ENCODE results near the gene CSE1L.
"Not testable (repeated sequence)": the region's sequence is repeated elsewhere in the genome, so short reads cannot be mapped to it uniquely, and the experiment has no call there.

Gene CSE1L

DNA sequence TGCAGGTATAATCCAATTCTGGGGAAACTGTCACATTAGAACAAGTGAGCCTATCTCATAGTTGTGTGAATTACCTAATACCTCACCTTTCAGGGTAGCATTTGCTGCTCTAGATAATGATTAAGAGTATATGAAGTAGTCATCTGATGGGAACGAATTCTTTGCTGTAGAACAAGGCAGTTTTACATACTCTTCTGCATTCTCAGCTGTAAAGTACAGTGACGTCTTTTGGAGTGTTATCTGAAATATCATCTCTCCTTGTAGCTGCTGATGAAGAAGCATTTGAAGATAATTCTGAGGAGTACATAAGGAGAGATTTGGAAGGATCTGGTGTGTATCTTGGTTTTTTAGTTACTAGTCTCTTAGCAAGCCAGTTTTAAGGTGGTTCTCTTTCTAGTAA is 28.4 kb downstream of the CSE1L start:
- no peak for DNase-seq (ENCODE audit: low spot score)

DNA sequence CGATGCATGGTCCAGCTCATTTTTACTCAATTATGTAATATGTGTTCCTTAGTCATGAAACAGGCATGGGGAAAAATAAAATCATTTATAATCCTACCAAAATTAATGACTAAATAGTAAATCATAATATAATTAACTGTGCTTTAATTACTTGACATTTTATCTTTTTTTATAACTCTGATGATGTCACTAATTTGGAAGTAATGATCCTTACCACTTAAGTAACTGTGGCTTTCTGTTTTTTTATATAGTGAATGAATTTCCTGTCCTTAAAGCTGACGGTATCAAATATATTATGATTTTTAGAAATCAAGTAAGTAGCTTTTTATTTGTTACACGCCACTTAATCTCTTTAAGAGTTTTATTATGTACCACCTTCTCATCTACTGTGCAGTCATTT is 32.2 kb downstream of the CSE1L start:
- no peak for DNase-seq (ENCODE audit: low spot score)

GRCh38 chr20:49082295-49082694 is 36.2 kb downstream of the CSE1L start:
- DNase-seq (ENCODE audit: low spot score) = not testable (repeated sequence)

GRCh38 chr20:49091104-49091503 is 45.0 kb downstream of the CSE1L start:
- DNase-seq (ENCODE audit: low spot score) = no peak

DNA sequence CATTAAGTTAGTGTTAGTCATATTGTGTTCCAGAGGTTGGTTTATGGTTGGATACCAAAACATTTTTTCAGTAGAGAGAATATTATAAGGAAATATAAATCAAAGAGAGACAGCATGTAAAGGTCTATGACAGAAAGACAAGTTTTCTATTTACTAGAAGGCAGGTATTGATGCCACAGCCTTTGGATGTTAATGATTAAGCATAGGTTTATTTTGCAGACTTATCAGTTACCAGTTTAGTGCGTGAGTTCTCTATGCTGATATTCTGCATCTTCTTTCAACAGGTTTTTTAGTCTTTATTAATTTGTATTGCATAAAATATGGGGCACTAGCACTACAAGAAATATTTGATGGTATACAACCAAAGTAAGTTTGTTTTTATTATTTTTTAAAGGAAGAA is 45.6 kb downstream of the CSE1L start:
- no peak for DNase-seq (ENCODE audit: low spot score)

DNA sequence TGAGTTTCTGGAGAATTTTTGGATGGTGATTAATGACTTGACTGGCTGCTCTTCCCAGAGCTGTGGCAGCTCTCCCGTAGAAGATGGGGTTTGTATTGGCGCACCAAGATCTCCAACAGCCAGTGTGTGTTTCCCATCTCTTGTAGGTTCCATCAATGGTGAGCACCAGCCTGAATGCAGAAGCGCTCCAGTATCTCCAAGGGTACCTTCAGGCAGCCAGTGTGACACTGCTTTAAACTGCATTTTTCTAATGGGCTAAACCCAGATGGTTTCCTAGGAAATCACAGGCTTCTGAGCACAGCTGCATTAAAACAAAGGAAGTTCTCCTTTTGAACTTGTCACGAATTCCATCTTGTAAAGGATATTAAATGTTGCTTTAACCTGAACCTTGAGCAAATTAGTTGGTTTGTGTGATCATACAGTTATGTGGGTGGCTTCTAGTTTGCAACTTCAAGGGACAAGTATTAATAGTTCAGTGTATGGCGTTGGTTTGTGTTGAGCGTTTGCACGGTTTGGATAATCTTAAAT is 50.2 kb downstream of the CSE1L start:
- DNase-seq (ENCODE audit: low spot score) = no peak

DNA sequence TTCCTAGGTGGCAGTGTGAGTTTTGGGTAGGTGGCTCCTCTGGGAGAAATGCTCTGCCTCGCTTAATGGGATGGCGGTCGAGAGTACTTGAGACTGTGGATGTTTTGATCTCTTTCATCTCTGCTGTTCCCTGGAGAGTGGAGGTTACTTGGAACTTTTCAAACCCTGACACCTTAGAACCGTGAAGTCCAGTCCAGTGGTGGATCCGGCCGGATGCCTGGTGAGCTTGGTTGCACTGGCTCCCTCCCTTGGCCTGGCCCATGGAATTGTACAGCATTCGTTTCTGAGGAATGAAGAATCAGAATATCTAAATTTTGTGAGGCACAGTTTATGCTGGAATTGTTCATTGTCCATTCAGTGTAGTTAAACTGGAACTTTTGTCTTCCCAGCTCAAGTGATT is 51.0 kb downstream of the CSE1L start:
- no peak for DNase-seq (ENCODE audit: low spot score)

DNA sequence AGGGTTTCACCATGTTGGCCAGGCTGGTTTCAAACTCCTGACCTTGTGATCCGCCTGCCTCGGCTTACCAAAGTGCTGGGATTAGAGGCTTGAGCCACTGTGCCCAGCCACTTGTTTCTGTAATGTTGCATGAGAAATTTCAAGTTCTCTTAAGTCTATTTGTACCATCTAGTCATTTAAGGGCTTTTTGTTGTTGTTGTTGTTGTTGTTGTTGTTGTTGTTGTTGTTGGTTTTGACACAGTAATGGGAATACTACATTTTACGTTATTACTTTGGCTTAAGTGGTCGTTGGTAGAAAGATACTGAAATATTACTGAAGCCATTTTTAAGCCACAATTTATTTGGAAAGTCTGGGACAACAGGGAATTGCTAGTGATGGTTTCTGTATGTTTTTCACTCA is 52.0 kb downstream of the CSE1L start:
- DNase-seq (ENCODE audit: low spot score) = no peak

GRCh38 chr20:49099011-49099410 is 52.9 kb downstream of the CSE1L start:
- no peak for DNase-seq (ENCODE audit: low spot score)

DNA sequence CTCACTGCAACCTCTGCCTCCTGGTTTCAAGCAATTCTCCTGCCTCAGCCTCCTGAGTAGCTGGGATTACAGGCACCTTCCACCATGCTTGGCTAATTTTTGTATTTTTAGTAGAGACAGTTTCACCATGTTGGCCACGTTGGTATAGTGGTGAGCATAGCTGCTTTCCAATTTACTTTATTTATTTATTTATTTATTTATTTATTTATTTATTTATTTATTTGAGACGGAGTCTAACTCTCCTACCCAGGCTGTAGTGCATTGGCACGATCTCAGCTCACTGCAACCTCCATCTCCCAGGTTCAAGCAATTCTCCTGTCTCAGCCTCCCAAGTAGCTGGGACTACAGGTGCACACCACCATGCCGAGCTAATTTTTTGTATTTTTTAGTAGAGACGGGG is 54.2 kb downstream of the CSE1L start:
- not testable (repeated sequence) for DNase-seq (ENCODE audit: low spot score)

GRCh38 chr20:49100972-49101371 is 54.9 kb downstream of the CSE1L start:
- DNase-seq (ENCODE audit: low spot score) = no peak

DNA sequence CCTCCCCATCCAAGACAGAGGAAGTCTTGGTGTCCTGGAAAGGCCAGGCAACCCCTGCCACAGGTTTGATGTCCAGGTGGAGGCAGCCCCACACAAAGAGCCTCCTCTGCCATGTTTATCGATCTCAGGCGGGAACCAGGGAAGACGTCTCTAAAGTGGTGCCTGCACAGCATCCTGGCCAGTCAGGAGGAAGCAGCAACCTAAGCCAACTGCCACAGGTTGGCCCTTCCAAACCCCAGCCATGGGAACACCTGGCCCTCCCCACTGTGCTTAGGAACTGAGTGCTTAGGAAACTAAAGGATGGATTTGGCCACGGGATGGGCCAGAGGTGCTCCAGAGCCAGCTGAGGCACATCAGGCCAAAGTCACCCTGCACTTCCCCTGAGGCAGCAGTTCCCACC is 56.9 kb downstream of the CSE1L start:
- no peak for DNase-seq (ENCODE audit: low spot score)

GRCh38 chr20:49103647-49104364 is 57.7 kb downstream of the CSE1L start:
- no peak for DNase-seq (ENCODE audit: low spot score)

GRCh38 chr20:49104365-49104648 is 58.2 kb downstream of the CSE1L start:
- no peak for DNase-seq (ENCODE audit: low spot score)

GRCh38 chr20:49104979-49105547 is 59.0 kb downstream of the CSE1L start:
- DNase-seq (ENCODE audit: low spot score) = not testable (repeated sequence)

- no peak for DNase-seq (ENCODE audit: low spot score)
These were observed 60.2 kb downstream of the CSE1L start for GRCh38 chr20:49106328-49106727.

GRCh38 chr20:49110767-49111694 is 64.9 kb downstream of the CSE1L start:
- DNase-seq (ENCODE audit: low spot score) = no peak

- DNase-seq (ENCODE audit: low spot score) = no peak
These were observed 66.6 kb downstream of the CSE1L start for GRCh38 chr20:49112596-49113274.

DNA sequence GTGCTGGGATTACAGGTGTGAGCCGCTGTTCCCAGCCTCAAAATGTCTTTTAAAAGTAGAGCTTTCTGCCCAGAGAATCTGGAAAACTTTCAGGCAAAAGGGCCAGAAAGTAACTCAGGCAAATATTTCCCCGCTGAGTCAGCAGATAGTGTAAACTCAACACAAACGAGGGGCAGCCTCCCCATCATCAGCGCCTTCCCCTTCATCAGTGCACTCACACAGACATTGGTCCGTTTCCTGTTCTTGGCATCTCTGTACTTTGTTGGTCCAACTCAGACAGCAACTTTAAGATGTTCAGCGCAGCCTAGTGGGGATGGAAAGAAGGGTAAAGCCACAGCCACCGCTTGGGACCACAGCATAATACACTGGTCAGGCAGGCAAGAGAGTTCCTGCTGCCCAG is 69.5 kb downstream of the CSE1L start:
- no peak for DNase-seq (ENCODE audit: low spot score)

DNA sequence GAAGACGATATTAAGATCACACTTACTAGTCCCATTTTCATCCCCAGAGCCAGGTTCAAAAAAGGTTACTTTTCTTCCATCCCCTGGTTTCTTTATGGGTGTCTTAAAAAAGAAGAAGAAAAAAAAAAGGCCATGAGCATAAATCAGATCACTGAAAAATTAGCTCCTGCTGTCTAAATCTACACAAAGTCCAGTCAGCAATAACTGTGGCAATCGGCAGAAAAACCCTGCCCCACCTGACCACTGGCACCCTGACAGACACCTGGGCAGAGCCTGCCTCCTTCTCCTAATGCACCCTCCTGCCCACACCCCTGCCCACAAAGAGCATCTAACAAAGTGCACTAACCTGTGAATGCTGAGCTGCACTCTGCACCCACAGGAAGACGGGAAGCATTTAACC is 72.2 kb downstream of the CSE1L start:
- no peak for DNase-seq (ENCODE audit: low spot score)

DNA sequence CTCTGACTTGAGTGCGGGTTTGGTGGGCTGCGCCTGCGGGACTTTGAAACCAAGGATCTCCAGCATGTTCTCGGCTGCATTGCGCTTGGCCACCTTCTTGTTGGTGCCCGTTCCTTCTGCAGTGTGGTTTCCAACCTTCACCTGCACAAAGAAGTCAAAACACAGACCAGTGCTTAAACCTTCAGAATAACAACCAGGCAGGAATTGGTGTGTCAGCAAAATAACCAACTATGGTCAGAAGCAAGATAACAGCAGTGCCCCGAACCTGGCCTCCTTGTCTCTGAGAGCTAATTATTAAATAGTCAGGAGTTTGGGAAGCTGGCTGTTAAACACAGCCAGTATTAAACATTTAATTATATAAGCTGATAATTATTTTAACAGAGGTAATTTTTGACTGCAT is 73.9 kb downstream of the CSE1L start:
- DNase-seq (ENCODE audit: low spot score) = no peak

GRCh38 chr20:49122920-49123319 is 76.8 kb downstream of the CSE1L start:
- DNase-seq (ENCODE audit: low spot score) = no peak

Data from SK-N-DZ (cell line).